ENCODE data around the gene LRRC26.

The LRRC26 gene

DNA sequence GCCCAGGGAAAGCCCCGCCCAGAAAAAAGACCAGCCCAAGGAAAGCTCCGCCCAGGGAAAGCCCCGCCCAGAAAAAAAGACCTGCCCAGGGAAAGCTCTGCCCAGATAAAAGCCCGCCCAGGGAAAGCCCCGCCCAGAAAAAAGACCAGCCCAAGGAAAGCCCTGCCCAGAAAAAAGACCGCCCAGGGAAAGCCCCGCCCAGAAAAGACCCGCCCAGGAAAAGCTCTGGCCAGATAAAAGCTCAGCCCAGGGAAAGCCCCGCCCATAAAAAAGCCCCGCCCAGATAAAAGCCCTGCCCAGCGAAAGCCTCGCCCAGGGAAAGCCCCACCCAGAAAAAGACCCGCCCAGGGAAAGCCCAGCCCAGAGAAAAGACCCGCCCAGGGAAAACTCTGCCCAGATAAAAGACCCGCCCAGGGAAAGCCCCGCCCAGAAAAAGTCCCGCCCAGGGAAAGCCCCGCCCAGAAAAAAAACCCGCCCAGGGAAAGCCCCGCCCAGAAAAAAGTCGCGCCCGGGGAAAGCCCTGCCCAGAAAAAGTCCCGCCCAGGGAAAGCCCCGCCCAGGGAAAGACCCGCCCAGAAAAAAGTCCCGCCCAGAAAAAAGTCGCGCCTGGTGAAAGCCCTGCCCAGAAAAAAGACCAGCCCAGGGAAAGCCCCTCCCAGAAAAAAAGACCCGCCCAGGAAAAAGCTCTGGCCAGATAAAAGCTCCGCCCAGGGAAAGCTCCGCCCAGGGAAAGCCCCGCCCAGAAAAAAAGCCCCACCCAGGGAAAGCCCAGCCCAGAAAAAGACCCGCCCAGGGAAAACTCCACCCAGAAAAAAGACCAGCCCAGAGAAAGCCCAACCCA, 19.0 kb downstream of the LRRC26 start:
- no peak for DNase-seq (ENCODE audit: low read depth)
- H3K4me3 ChIP-seq (ENCODE audit: low read length): no peak overlapping the region
- TF ChIP-seq CTCF (conservative IDR thresholded peaks at IDR 0.05; ENCODE audit: low read length): no peak

DNA sequence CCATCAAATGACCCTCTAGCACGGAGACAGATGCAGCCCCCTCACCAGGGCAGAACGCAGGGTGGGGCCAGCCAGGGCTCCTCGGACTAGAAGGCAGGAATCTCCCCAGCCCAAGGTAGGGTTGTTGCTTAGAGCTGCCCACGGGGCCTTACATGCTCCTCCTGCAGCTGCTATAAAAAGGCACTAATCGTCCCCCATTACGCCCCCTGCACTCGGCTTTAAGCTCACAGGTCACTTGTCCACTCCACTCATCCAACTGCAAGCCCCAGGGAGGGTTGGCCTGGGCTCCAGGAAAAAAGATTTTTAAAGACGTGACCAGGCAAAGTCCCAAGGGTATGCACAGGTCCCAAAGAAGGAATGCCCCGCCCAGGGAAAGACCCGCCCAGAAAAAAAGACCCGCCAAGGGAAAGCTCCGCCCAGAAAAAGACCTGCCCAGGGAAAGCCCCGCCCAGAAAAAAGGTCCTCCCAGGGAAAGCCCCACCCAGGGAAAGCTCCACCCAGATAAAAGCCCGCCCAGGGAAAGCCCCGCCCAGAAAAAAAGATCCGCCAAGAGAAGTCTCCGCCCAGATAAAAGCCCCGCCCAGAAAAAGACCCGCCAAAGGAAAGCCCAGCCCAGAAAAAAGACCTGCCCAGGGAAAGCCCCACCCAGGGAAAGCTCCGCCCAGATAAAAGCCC, 19.8 kb downstream of the LRRC26 start:
- TF ChIP-seq CTCF (conservative IDR thresholded peaks at IDR 0.05; ENCODE audit: low read length): no peak
- no peak for DNase-seq (ENCODE audit: low read depth)
- H3K4me3 ChIP-seq (ENCODE audit: low read length): no peak overlapping the region

DNA sequence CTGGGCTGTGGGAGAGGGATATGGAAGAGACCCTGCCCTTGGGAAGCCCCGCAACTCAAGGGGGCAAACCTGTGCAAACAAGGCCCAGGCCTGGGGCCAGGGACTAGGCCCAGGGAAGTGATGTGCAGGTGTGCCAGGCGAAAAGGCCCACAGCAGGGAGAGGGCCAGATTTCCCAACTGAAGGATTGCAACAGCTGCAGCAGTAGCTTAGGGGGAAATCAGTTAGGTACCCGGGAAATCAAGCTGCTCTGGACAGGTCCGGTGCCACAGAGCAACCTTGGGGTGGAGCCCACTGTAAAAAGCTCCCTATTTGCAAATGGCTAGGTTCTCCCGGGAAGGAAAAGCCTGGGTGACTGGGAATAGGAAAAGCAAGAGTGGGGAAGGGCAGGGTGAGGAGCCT, 20.5 kb downstream of the LRRC26 start:
- no peak overlapping the region for H3K4me3 ChIP-seq (ENCODE audit: low read length)
- TF ChIP-seq CTCF (conservative IDR thresholded peaks at IDR 0.05; ENCODE audit: low read length): no peak
- DNase-seq (ENCODE audit: low read depth): no peak

- no peak for DNase-seq (ENCODE audit: low read depth)
- TF ChIP-seq CTCF (conservative IDR thresholded peaks at IDR 0.05; ENCODE audit: low read length): no peak
- H3K4me3 ChIP-seq (ENCODE audit: low read length): no peak overlapping the region
Observed at GRCh38 chr9:137148661-137149060, 21.2 kb downstream of the LRRC26 start.

GRCh38 chr9:137148242-137148641, 21.6 kb downstream of the LRRC26 start:
- TF ChIP-seq CTCF (conservative IDR thresholded peaks at IDR 0.05; ENCODE audit: low read length): no peak
- H3K4me3 ChIP-seq (ENCODE audit: low read length): no peak overlapping the region

GRCh38 chr9:137147793-137148160, 22.1 kb downstream of the LRRC26 start:
- TF ChIP-seq CTCF (conservative IDR thresholded peaks at IDR 0.05; ENCODE audit: low read length): no peak
- no peak overlapping the region for H3K4me3 ChIP-seq (ENCODE audit: low read length)
- no peak for DNase-seq (ENCODE audit: low read depth)

More at GRCh38 chr9:137148242-137148641, 21.6 kb downstream of the LRRC26 start:
- no peak for DNase-seq (ENCODE audit: low read depth)

Measured in AG10803 (cell line).